KOPT-K1 (cell line): ENCODE measurements around the gene FUCA1.
"Not testable (repeated sequence)": the region's sequence is repeated elsewhere in the genome, so short reads cannot be mapped to it uniquely, and the experiment has no call there.

Source experiments
- H3K27ac ChIP-seq: fragments of 200-600 bp; sonication (generic); 2 replicates; pipeline ENCODE4 v1.5.1; 2016; ENCODE audit warnings: antibody characterized with exemption, mild to moderate bottlenecking, low read depth, low read length; ENCODE audit not compliant: poor library complexity, severe bottlenecking
- H3K36me3 ChIP-seq: fragments of 200-600 bp; sonication (generic); 2 replicates; pipeline ENCODE4 v1.5.1; 2017; ENCODE audit warnings: antibody characterized with exemption, mild to moderate bottlenecking, low read length, moderate library complexity; ENCODE audit not compliant: insufficient read depth
- H3K9me3 ChIP-seq: fragments of 200-600 bp; sonication (generic); 2 replicates; pipeline ENCODE4 v1.5.1; 2017; ENCODE audit warnings: antibody characterized with exemption, low read length, mild to moderate bottlenecking; ENCODE audit not compliant: insufficient read depth, poor library complexity, severe bottlenecking

The FUCA1 gene

DNA sequence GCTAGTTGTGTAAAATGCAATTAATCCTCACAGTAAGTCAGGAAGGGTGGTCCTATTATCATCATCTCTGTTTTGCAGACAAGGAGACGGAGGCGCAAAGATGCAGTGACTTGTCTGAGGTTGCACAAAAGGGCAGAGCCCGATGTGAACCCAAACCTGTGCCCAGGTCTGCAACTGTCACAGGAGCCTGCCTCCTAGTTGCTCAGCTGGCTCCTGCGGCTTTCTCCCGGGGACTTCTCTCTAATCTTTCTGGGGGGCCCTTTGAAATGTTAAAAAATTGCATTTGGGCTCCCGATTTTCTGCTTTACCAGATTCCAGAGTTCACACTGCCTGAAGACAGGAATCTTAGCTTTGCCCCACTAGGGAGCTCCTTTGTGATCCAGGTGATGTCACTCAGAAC lies 35.7 kb upstream of the FUCA1 start:
- no peak overlapping the region for H3K27ac ChIP-seq
- no peaks in the 10 kb centered on the region for H3K9me3 ChIP-seq

DNA sequence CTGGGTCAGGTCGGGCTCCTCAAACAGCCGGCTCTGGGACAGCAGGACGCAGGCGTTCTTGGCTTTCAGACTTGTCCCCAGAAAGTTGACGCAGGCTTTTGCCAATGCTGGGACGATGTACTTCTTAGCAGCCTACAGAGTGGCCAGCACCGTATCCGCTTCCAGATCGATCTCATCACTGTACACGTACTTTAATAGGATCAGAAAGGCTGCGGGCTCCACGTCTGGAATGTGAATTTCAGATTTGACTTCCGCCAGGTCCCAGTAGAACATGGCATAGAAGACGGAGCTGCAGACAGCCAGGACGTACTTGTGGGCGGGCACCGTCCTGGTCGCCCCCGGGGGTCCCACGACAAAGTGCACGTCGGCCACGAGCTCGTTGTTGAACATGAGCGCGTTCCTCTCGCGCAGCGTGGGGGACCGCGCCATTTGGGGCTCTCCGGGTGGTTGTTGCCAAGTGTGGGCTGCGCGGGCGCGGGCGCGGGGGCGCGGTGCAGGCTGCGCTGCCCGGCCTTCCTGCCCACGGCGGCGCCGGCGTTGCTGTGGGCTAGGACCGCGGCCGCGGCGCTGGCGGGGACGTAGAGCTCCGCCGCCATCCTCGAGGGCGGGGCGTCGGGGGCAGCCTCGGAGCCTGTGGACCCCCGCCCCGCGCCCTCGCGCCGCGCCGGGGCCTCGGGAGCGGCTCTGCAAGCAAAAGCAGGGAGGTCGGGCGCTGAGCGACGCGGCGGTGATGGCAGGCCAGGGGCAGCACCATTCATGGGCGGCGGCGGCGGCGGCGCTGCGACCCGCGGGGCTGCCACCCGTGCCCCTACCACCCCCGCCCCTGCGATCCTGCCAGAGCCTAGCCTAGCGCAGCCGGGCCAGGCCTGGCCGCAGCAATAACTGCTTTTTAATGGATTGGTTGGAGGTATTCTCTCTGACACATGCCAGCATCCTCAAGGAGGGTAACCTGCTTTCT lies 34.5 kb upstream of the FUCA1 start:
- Histone ChIP-seq H3K9me3 (no peaks in the 10 kb centered on the region), H3K27ac (no peak overlapping the region), H3K36me3 (no peaks in the 10 kb centered on the region; the same call in 1 of the 2 replicates)

More for the DNA sequence above, 35.7 kb upstream of the FUCA1 start:
- H3K36me3 ChIP-seq, result no peaks in the 10 kb centered on the region; the same call in 1 of the 2 replicates

DNA sequence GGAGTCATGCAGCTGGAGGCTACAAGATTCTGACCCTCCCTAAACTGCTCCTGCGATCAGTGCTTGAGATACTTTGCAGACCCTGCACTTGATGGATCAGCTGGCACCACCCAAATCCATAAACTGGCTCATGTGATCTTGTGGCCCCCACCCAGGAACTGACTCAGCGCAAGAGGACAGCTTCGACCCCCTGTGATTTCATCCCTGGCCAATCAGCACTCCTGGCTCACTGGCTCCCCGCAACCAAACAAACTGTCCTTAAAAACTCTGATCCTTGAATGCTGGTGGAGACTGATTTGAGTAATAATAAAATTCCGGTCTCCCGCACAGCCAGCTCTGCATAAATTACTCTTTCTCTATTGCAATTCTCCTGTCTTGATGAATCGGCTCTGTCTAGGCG lies 31.9 kb upstream of the FUCA1 start:
- H3K36me3 ChIP-seq, H3K27ac ChIP-seq, H3K9me3 ChIP-seq: not testable (repeated sequence)

DNA sequence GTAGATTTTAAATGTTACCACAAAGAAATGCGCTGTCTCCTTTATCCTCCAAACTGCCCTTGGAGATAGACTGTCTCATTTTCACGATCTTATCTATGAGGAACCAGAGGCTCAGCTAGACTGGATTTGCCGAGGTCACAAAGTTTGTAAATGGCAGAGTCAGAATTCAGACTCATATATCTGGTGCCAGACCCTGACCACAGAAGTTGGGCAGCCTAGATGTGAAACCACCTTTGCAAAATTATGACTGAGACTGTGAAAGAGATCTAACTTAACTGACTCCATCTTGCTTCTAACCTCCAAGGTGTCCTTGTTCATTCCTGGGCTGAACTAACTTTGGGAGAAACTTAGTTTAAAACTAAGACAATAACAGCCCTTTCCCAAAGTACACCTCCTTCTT lies 31.0 kb upstream of the FUCA1 start:
- no peaks in the 10 kb centered on the region for H3K9me3 ChIP-seq
- H3K27ac ChIP-seq, result no peak overlapping the region
- H3K36me3 ChIP-seq, result no peaks in the 10 kb centered on the region; the same call in 1 of the 2 replicates

DNA sequence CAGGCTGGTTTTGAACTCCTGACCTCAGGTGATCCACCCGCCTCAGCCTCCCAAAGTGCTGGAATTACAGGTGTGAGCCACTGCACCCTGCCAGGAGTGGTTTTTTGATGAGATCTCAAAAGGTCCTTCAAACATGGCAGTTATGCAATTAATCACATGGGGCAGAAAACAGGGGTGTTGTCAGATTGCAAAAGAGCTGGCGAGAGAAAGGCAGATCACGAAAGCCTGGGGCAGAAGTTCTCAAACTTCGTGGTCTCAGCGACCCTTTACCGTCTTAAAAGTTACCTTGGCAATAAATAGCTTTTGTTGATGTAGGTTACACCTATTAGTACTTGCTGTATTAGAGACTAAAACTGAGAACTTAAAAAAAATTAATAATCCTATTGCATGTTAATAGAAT lies 29.0 kb upstream of the FUCA1 start:
- H3K27ac ChIP-seq, result peak overlapping the region; percentile 19
- H3K9me3 ChIP-seq, result no peaks in the 10 kb centered on the region
- H3K36me3 ChIP-seq, result no peaks in the 10 kb centered on the region; the same call in 1 of the 2 replicates

DNA sequence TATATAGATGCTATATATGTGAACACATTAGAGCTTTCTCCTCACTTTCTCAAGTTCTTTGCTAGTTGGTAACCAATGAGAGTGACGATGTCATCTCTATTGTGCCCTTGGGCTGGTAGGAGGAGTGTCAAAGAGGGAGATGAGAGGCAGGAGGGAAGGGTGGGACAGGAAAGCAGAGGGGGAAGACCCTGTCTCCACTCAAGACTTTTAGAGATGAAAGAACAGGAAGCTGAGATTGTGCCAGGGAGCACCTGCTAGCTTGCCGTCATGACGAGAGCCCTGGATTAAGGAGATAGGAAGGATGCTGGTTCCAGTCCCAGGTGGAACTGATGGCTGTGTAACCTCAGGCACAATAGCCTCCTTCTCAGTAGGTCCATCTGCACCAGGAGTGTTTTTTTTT lies 28.4 kb upstream of the FUCA1 start:
- Histone ChIP-seq H3K9me3 (no peaks in the 10 kb centered on the region), H3K27ac (no peak overlapping the region), H3K36me3 (no peaks in the 10 kb centered on the region)

DNA sequence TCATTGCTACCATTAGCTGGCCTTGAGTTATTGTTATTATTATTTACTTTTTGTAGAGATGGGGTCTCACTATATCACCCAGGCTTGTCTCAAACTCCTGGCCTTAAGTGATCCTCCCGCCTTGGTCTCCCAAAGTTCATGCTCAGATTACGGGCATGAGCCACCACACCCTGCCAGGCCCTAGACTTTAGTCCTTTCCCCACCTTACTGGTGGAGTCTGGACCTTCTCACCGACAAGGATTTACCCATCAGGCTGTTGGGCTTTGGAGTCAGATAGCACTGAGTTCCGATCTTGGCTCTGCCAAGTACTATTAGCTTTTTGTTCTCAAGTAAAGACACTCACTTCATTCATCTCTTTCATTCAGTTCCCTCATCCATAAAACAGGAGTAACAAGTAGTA lies 27.9 kb upstream of the FUCA1 start:
- no peaks in the 10 kb centered on the region for H3K9me3 ChIP-seq
- H3K36me3 ChIP-seq, result no peaks in the 10 kb centered on the region
- H3K27ac ChIP-seq, result no peak overlapping the region

DNA sequence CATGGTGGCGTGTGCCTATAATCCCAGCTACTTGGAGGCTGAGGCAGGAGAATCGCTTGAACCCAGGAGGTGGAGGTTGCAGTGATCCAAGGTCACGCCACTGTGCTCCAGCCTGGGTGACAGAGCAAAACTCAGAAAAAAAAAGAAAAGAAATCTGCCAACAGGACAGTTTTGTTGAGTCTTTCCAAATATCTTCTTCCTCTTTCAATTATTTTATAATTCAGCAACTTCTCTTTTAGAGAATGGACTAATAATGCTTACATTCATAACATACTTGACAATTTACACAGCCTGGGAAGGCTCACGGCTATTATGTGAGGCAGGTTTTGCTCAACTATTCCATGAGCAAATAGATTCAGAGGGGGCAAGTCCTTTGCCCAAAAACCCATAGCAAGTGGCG lies 27.0 kb upstream of the FUCA1 start:
- Histone ChIP-seq H3K9me3 (no peaks in the 10 kb centered on the region), H3K36me3 (no peaks in the 10 kb centered on the region)

DNA sequence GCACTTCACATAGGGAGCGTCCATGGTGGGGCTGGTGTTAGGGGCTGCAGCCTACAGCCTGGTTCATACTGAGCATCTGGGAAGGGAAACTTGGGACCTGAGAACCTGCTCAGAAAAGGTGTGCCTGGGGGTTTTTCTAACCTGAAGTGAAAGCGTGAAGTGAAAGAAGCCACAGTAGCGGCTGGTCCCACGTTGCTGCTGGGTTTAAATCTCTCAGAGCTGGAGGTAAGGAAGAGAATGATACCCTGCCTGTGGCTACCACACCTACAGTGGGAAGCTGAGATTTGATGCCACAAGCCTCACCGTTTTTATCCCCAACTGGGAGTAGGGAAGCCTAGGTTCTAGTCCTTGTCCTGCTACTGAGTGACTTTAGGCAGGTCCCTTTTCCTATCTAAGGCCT lies 21.0 kb upstream of the FUCA1 start:
- no peak overlapping the region for H3K27ac ChIP-seq
- no peaks in the 10 kb centered on the region for H3K9me3 ChIP-seq
- H3K36me3 ChIP-seq, result no peaks in the 10 kb centered on the region

More for the DNA sequence above, 27.0 kb upstream of the FUCA1 start:
- H3K27ac ChIP-seq, result no peak overlapping the region

DNA sequence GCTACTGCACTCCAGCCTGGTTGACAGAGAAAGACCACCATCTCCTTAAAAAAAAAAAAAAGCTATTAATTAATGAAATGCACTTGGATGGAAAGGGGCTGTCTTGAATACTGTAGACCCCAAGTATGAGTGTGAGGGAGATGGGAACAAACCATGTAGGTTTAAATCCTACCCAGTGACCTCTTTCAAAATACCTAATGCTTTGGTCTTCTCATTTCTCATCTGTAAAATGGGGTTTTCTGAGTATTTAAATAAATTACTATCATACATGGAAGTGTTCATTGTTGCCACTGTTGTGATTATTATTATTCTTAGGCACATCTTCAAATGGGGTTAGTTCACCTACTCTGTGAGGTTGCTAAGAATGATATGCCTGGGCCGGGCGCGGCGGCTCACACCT lies 17.1 kb upstream of the FUCA1 start:
- H3K36me3 ChIP-seq, result no peaks in the 10 kb centered on the region
- peaks cover 1% of the 10 kb centered on the region for H3K9me3 ChIP-seq
- H3K27ac ChIP-seq, result no peak overlapping the region

DNA sequence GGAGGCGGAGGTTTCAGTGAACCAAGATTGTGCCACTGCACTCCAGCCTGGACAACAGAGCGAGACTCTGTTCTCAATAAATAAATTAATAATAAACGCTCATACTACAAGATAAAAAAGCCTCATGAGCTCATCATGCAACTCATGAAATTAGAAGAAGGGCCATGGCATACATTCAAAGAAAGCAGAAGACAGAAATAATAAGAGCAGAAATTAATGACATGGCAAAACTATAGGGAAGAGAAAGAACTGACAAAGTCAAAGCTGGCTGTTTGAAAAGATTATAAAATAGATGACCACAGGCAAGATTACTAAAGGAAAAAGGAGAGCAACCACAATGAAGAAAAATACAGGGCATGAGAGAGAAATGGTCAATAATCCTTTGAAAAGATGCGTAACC lies 14.7 kb upstream of the FUCA1 start:
- Histone ChIP-seq H3K36me3 (no peaks in the 10 kb centered on the region), H3K27ac (no peak overlapping the region), H3K9me3 (peaks cover 26% of the 10 kb centered on the region)

DNA sequence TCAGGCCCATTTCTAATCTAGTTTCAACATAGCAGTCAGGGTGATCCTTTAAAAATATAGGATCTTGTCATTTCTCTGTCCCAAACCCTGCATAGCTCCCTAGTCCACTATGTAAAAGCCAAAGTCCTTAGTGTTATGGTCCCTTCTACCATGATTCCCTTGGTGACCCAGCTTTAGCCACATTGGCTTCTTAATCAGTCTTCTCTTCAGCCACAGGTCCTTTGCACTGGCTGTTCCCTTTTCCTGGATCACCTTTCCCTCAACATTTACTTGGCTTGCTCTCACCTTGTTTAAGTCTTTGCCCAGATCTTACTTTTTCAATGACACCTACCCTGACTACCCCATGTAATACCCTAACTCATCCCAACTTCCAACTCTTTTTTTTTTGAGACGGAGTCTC lies 11.7 kb upstream of the FUCA1 start:
- Histone ChIP-seq H3K9me3 (peaks cover 33% of the 10 kb centered on the region), H3K36me3 (peaks cover 2% of the 10 kb centered on the region; the same call in 1 of the 2 replicates)

DNA sequence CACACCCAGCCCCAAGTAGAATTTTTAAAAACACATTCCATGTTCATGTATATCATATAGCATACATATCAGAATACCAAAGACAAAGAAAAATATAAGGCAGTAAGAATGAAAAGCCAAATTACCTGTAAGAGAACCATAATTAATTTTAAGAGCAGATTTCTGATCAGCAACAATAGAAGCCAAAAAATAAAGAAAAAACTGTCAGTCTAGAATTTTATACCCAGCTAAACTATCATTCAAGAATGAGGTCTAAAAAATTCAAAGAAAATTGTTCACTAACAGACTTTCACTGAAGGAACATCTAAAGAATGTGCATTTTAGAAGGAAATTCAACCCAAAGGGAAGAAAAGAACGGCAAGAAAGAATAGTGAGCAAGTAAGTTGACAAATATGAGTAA lies 10.6 kb upstream of the FUCA1 start:
- Histone ChIP-seq H3K27ac (no peak overlapping the region), H3K9me3 (peaks cover 33% of the 10 kb centered on the region), H3K36me3 (peaks cover 5% of the 10 kb centered on the region; the same call in 1 of the 2 replicates)

More for the DNA sequence above, 11.7 kb upstream of the FUCA1 start:
- no peak overlapping the region for H3K27ac ChIP-seq

DNA sequence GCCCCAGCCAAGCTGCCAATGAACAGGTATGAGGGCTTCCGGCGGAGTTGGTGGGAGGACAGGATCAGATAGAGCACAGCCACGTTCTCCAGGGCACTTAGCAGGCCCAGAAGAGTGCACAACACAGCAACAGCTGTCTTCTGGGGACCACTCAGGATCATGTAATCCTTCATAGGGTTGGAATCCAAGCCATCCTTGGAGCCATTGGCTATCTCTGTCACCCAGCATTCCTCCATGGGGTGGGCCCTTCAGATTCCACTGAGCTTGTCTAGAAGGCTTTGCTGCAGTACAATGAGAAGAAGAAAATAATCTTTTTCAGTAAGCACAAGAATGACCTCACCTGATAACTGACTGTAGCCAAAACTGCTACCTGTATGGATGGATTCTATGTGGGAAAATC lies 7.3 kb upstream of the FUCA1 start:
- Histone ChIP-seq H3K36me3 (peaks cover 5% of the 10 kb centered on the region; the same call in 1 of the 2 replicates), H3K9me3 (peaks cover 33% of the 10 kb centered on the region), H3K27ac (no peak overlapping the region)

DNA sequence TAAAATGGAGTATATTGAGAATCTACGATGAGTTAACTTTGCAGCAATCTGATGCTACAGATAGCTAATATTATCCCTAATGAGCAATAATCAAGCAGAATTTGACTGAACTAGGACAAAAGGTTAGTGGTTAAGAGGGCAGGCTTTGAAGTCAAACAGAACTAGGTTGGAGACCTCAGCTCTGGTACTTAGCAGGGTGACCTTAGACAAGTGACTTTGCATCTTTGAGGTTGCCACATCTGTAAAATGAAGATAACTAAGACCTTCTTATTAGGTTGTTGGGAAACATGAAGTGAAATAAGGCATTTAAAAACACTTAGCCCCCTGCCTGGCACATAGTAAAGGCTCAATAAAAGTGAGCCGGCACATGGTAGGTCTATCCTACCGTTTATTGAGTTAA lies 4.3 kb upstream of the FUCA1 start:
- H3K27ac ChIP-seq, result no peak overlapping the region
- H3K9me3 ChIP-seq, result peaks cover 4% of the 10 kb centered on the region
- H3K36me3 ChIP-seq, result peaks cover 5% of the 10 kb centered on the region; the same call in 1 of the 2 replicates

DNA sequence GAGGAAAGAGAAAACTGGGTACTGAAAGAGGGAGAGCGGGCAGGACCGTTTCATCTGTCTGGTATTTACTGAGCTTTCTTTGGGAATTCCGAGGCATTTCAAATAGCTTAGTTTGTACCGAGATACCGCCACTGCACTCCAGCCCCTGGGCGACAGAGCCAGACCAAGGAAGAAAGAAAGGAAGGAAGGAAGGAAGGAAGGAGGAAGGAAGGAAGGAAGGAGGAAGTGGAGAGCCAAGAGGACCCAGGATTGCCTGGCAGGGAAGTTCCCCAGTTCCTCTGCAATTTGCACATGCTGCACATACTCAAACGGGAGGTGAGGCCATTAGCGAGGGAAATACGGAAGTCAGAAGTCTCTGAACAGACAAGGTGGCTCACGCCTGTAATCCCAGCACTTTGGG lies 961 bp upstream of the FUCA1 start:
- Histone ChIP-seq H3K27ac (no peak overlapping the region), H3K36me3 (no peaks in the 10 kb centered on the region), H3K9me3 (no peaks in the 10 kb centered on the region)
